Vagina (tissue), 2 donors: ENCODE data around the gene TMBIM1.

Source experiments
- POLR2A ChIP-seq, 2 donors: fragments of 450-650 bp; IDR thresholded peaks; one replicate each; pipeline ENCODE4 v1.6.1; 2017; ENCODE audit warnings: antibody characterized with exemption in 2 of 2, mild to moderate bottlenecking in 2 of 2, moderate library complexity in 2 of 2
- POLR2AphosphoS5 ChIP-seq, 2 donors: sonication (generic); formaldehyde crosslinking; IDR thresholded peaks; one replicate each; pipeline ENCODE4 v1.9.0; 2017; ENCODE audit warnings: antibody characterized with exemption in 2 of 2, mild to moderate bottlenecking in 2 of 2, low read depth in 1 of 2; ENCODE audit not compliant: insufficient read depth in 1 of 2
- TF ChIP-seq, protein P1 (sequence below), 3 experiments: fragments of 450-650 bp in 2 of 3; fragments of 200-600 bp in 1 of 3; sonication (generic) in 1 of 3; IDR thresholded peaks; one replicate each; pipeline ENCODE4 v1.5.1; 2017 to 2019; ENCODE audit warnings: antibody characterized with exemption in 3 of 3, mild to moderate bottlenecking in 2 of 3, moderate library complexity in 2 of 3

DNA sequence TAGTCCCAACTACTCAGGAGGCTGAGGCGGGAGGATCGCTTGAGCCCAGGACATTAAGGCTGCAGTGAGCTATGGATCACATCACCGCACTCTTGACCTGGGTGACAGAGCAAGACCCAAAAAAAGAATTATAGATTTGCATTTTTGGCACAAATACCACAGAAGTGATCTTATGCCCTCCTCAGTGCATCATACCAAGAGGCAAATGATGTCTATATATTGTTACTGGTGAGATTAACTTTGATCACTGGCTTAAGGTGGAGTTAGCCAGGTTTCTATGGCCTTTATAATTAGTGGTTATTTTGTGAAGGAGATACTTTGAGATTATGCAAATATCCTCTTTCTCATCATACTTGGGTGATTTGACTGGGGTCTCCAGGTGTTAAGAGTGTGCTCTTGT, 42.2 kb upstream of the TMBIM1 start:
- TF ChIP-seq POLR2AphosphoS5 (IDR thresholded peaks at IDR 0.05; ENCODE audit: insufficient read depth in 1 of 2, low read depth in 1 of 2) (no peak), POLR2A (IDR thresholded peaks at IDR 0.05) (no peak)
- TF ChIP-seq, protein P1, sequence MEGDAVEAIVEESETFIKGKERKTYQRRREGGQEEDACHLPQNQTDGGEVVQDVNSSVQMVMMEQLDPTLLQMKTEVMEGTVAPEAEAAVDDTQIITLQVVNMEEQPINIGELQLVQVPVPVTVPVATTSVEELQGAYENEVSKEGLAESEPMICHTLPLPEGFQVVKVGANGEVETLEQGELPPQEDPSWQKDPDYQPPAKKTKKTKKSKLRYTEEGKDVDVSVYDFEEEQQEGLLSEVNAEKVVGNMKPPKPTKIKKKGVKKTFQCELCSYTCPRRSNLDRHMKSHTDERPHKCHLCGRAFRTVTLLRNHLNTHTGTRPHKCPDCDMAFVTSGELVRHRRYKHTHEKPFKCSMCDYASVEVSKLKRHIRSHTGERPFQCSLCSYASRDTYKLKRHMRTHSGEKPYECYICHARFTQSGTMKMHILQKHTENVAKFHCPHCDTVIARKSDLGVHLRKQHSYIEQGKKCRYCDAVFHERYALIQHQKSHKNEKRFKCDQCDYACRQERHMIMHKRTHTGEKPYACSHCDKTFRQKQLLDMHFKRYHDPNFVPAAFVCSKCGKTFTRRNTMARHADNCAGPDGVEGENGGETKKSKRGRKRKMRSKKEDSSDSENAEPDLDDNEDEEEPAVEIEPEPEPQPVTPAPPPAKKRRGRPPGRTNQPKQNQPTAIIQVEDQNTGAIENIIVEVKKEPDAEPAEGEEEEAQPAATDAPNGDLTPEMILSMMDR (IDR thresholded peaks at IDR 0.05): no peak
